ENCODE measurements around the gene ATP12A.

DNA sequence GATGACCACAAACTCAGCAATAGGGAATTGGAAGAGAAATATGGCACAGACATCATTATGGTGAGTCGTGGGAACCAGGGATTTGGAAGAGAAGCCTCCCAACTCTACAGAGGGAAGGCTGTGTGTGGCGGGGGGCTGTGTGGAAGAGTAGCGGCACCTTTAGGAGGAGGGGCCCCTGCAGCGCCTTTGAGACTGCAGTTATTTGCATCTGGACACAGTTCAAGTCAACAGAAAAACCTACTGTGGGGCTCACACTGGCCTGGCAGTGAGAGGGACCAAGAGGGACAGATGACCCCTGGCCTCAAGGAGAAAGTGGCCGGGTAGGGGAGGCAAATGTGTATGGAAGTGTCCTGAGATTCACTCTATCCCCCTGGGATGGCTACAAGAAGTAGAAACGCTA, 5.1 kb downstream of the ATP12A start:
- TF ChIP-seq CTCF (IDR thresholded peaks at IDR 0.05 in 4 of 5, conservative IDR thresholded peaks at IDR 0.05 in 1 of 5) (no peak), POLR2A (IDR thresholded peaks at IDR 0.05) (no peak)

Data from gastrocnemius medialis (tissue), 4 donors.